Measurements from ENCODE around the gene RAPGEF6.

RAPGEF6 gene

GRCh38 chr5:131536850-131537448 is 98.1 kb downstream of the RAPGEF6 start:
- DNase-seq = no peak

- no peak for DNase-seq
These were observed 98.7 kb downstream of the RAPGEF6 start for GRCh38 chr5:131536211-131536826.

- no peak for DNase-seq
These were observed 100.1 kb downstream of the RAPGEF6 start for GRCh38 chr5:131534974-131535373.

- DNase-seq = no peak
These were observed 101.2 kb downstream of the RAPGEF6 start for GRCh38 chr5:131533836-131534235.

- DNase-seq = no peak
These were observed 102.9 kb downstream of the RAPGEF6 start for GRCh38 chr5:131532031-131532640.

- no peak for DNase-seq
These were observed 104.2 kb downstream of the RAPGEF6 start for GRCh38 chr5:131530706-131531331.

GRCh38 chr5:131528682-131529081 is 106.3 kb downstream of the RAPGEF6 start:
- DNase-seq = no peak

- DNase-seq = no peak
These were observed 109.2 kb downstream of the RAPGEF6 start for GRCh38 chr5:131525805-131526204.

- no peak for DNase-seq
These were observed 110.6 kb downstream of the RAPGEF6 start for GRCh38 chr5:131524431-131524830.

GRCh38 chr5:131523500-131524185 is 111.4 kb downstream of the RAPGEF6 start:
- DNase-seq = no peak

GRCh38 chr5:131521252-131521651 is 113.8 kb downstream of the RAPGEF6 start:
- DNase-seq = no peak

GRCh38 chr5:131515348-131515747 is 119.7 kb downstream of the RAPGEF6 start:
- DNase-seq = no peak

GRCh38 chr5:131514316-131515283 is 120.4 kb downstream of the RAPGEF6 start:
- no peak for DNase-seq

GRCh38 chr5:131513780-131514179 is 121.2 kb downstream of the RAPGEF6 start:
- no peak for DNase-seq

GRCh38 chr5:131511934-131512333 is 123.1 kb downstream of the RAPGEF6 start:
- no peak for DNase-seq

GRCh38 chr5:131509801-131510200 is 125.2 kb downstream of the RAPGEF6 start:
- DNase-seq = no peak

- DNase-seq = no peak
These were observed 129.7 kb downstream of the RAPGEF6 start for GRCh38 chr5:131505237-131505908.

- no peak for DNase-seq
These were observed 138.7 kb downstream of the RAPGEF6 start for GRCh38 chr5:131496400-131496713.

GRCh38 chr5:131495536-131496399 is 139.3 kb downstream of the RAPGEF6 start:
- DNase-seq = no peak

GRCh38 chr5:131491749-131492148 is 143.3 kb downstream of the RAPGEF6 start:
- no peak for DNase-seq

GRCh38 chr5:131488463-131488862 is 146.6 kb downstream of the RAPGEF6 start:
- no peak for DNase-seq
